SK-N-SH (cell line): ENCODE data around the gene DLEC1. TPM values are rescaled to one million over a fixed set of nuclear protein-coding genes. Genes with fewer than 3 reads are reported as not detected.

Experiments
- CTCF ChIA-PET: fragments of 300-600, 350-600 bp; formaldehyde crosslinking; extraction: SDS; loops from one replicate; lab custom pipeline; 2021; lab: Yijun Ruan, JAX
- POLR2A ChIA-PET: fragments of 350-600 bp; sonication (Branson Sonifier 250); formaldehyde crosslinking; extraction: SDS; loops from one replicate; lab custom pipeline; 2020; ENCODE audit warnings: antibody characterized with exemption, inconsistent platforms; lab: Yijun Ruan, JAX
- DNase-seq: peaks from one replicate; pipeline ENCODE4 v3.0.0; 2012
- H2AFZ ChIP-seq: fragments of 200-600 bp; sonication (generic); 2 replicates; pipeline ENCODE4 v1.8.1; 2016; ENCODE audit warnings: antibody characterized with exemption, mild to moderate bottlenecking, low read depth
- H3F3A ChIP-seq: fragments of 200-600 bp; sonication (generic); replicated peaks from 2 replicates; pipeline ENCODE3; 2016; ENCODE audit warnings: antibody characterized with exemption, mild to moderate bottlenecking; ENCODE audit not compliant: insufficient read depth
- H3K27ac ChIP-seq, 2 experiments: fragments of 200-500 bp in 1 of 2; fragments of 200-600 bp in 1 of 2; sonication (Bioruptor generic) in 1 of 2; sonication (generic), shearing (Covaris generic) in 1 of 2; 2 replicates each; pipeline versions ENCODE4 v1.5.1 to v1.6.1; 2014 to 2016; ENCODE audit warnings: low read depth in 2 of 2, inconsistent platforms in 1 of 2, low read length in 1 of 2, mild to moderate bottlenecking in 1 of 2, mixed read lengths in 1 of 2
- H3K27me3 ChIP-seq: fragments of 200-600 bp; sonication (generic), shearing (Covaris generic); 2 replicates; pipeline ENCODE4 v1.6.1; 2016; ENCODE audit warnings: mixed run types; ENCODE audit not compliant: insufficient read depth
- H3K36me3 ChIP-seq, 2 experiments: fragments of 200-500 bp in 1 of 2; fragments of 200-600 bp in 1 of 2; sonication (Bioruptor generic) in 1 of 2; sonication (generic) in 1 of 2; replicated peaks in 1 of 2; 2 replicates each; pipeline versions ENCODE3 to v1.5.1; 2014 to 2016; ENCODE audit warnings: low read length in 1 of 2, mild to moderate bottlenecking in 1 of 2; ENCODE audit not compliant: insufficient read depth in 2 of 2, control insufficient read depth in 1 of 2
- H3K4me1 ChIP-seq, 2 experiments: fragments of 200-500 bp in 1 of 2; fragments of 200-600 bp in 1 of 2; sonication (Bioruptor generic) in 1 of 2; sonication (generic), shearing (Covaris generic) in 1 of 2; 2 replicates each; pipeline versions ENCODE4 v1.5.1 to v1.6.1; 2014 to 2016; ENCODE audit warnings: low read depth in 1 of 2, low read length in 1 of 2, mixed run types in 1 of 2; ENCODE audit not compliant: insufficient read depth in 2 of 2, control insufficient read depth in 1 of 2
- H3K4me2 ChIP-seq: fragments of 200-600 bp; sonication (generic), shearing (Covaris generic); 2 replicates; pipeline ENCODE4 v1.6.1; 2017; ENCODE audit warnings: mixed run types
- H3K4me3 ChIP-seq, 2 experiments: fragments of 200-500 bp in 1 of 2; fragments of 200-600 bp in 1 of 2; sonication (Bioruptor generic) in 1 of 2; sonication (generic), shearing (Covaris generic) in 1 of 2; 2 replicates each; pipeline versions ENCODE4 v1.5.1 to v1.8.1; 2014 to 2016; ENCODE audit warnings: low read depth in 2 of 2, inconsistent platforms in 1 of 2, low read length in 1 of 2, mild to moderate bottlenecking in 1 of 2, mixed read lengths in 1 of 2, moderate library complexity in 1 of 2
- H3K79me2 ChIP-seq: fragments of 200-600 bp; sonication (generic); 2 replicates; pipeline ENCODE4 v1.8.1; 2017; ENCODE audit warnings: mild to moderate bottlenecking; ENCODE audit not compliant: insufficient read depth
- H3K9ac ChIP-seq: fragments of 200-600 bp; sonication (generic); 2 replicates; pipeline ENCODE4 v1.6.1; 2017; ENCODE audit warnings: mixed run types
- H3K9me2 ChIP-seq: fragments of 200-600 bp; sonication (generic); 2 replicates; pipeline ENCODE4 v1.6.1; 2017; ENCODE audit warnings: mixed run types
- H3K9me3 ChIP-seq: fragments of 200-600 bp; sonication (generic); 2 replicates; pipeline ENCODE4 v1.6.1; 2017; ENCODE audit warnings: mixed run types, mild to moderate bottlenecking, moderate library complexity
- H4K20me1 ChIP-seq: fragments of 200-600 bp; sonication (generic); 2 replicates; pipeline ENCODE4 v1.6.1; 2017; ENCODE audit warnings: mild to moderate bottlenecking, mixed run types; ENCODE audit not compliant: insufficient read depth
- CHD2 ChIP-seq: fragments of 150-350 bp; IDR thresholded peaks from 2 replicates; pipeline ENCODE4 v1.6.1; 2018; ENCODE audit warnings: low read length; ENCODE audit not compliant: partially characterized antibody
- EP300 ChIP-seq, 2 experiments: IDR thresholded peaks; 2 replicates each; pipeline versions ENCODE4 v1.4.0 to v1.6.1; 2012; ENCODE audit warnings: borderline replicate concordance in 1 of 2, low read depth in 1 of 2, low read length in 1 of 2
- IRF3 ChIP-seq: fragments of 150-350 bp; IDR thresholded peaks from 2 replicates; pipeline ENCODE4 v1.6.1; 2016; ENCODE audit warnings: mild to moderate bottlenecking, low read depth, low read length
- PBX3 ChIP-seq: IDR thresholded peaks from 2 replicates; pipeline ENCODE4; 2012
- REST ChIP-seq: IDR thresholded peaks from 2 replicates; pipeline ENCODE4 v1.6.1; 2012; ENCODE audit warnings: mild to moderate bottlenecking, low read depth, low read length, moderate library complexity
- WGBS: methylation state at CpG from one replicate; pipeline ENCODE4 v1.1.6; 2017; ENCODE audit warnings: low lambda C conversion rate; 5-methylcytosine and 5-hydroxymethylcytosine counted together
- polyA plus RNA-seq, 3 experiments: library from polyadenylated mRNA; depleted of rRNA; stranded (reverse); fragments of >200 nt; gene quantifications; 2 replicates each; pipeline ENCODE4 v1.2.3, GENCODE V29; 2012

DLEC1 gene
- polyA plus RNA-seq, 1 of the 3 experiments (the other 2 are of a cell fraction) = 0.02 TPM

- Histone ChIP-seq H2AFZ (no peak overlapping the region), H3K4me1 (no peaks in the 10 kb centered on the region), H3K4me2 (no peak overlapping the region), H3K27me3 (no peaks in the 10 kb centered on the region), H3K9ac (no peak overlapping the region), H3F3A (no peaks in the 10 kb centered on the region), H3K36me3 (peaks cover 33 to 73% of the 10 kb centered on the region in 2 experiments), H4K20me1 (no peaks in the 10 kb centered on the region), H3K27ac (no peak overlapping the region)
- DNase-seq = no peak
- WGBS = 93% methylated on average over 11 of the region's 11 CpGs
- TF ChIP-seq PBX3 = no peak
- no peak for TF ChIP-seq CHD2
- no peak for TF ChIP-seq REST
- no peak for TF ChIP-seq IRF3
- TF ChIP-seq, all 33 proteins: peak for 0
- no peak overlapping the region for H3K4me3 ChIP-seq
- H3K9me2 ChIP-seq = no peaks in the 10 kb centered on the region
- no peaks in the 10 kb centered on the region for H3K9me3 ChIP-seq
- CTCF ChIA-PET = interaction anchor here (1.5 kb wide), 1 partner anchor 7 kb away, joined by 3 read pairs; no protein-coding TSS in a partner anchor
- no peaks in the 10 kb centered on the region for H3K79me2 ChIP-seq
- POLR2A ChIA-PET = no interaction called here
Observed at GRCh38 chr3:38125305-38126120, 86.5 kb downstream of the DLEC1 start.

- Histone ChIP-seq H3K79me2 (no peaks in the 10 kb centered on the region), H3K4me3 (no peak overlapping the region), H3K9ac (no peak overlapping the region), H3K27me3 (no peaks in the 10 kb centered on the region), H3K27ac (no peak overlapping the region), H3K36me3 (peaks cover 34 to 80% of the 10 kb centered on the region in 2 experiments), H3K4me1 (no peaks in the 10 kb centered on the region), H3K9me3 (no peaks in the 10 kb centered on the region), H4K20me1 (no peaks in the 10 kb centered on the region), H3K9me2 (no peaks in the 10 kb centered on the region), H2AFZ (no peak overlapping the region), H3F3A (no peaks in the 10 kb centered on the region), H3K4me2 (no peak overlapping the region)
- ChIA-PET POLR2A (no interaction called here), CTCF (interaction anchor here (1.5 kb wide), 1 partner anchor 8 kb away, joined by 3 read pairs; no protein-coding TSS in a partner anchor)
- DNase-seq = no peak
- TF ChIP-seq REST (peak; percentile 74), EP300 (IDR thresholded peaks at IDR 0.05; ENCODE audit: borderline replicate concordance in 1 of 2, low read depth in 1 of 2, low read length in 1 of 2) (no peak), CHD2 (no peak)
- 100% methylated on average over 1 of the region's 6 CpGs for WGBS
Observed at GRCh38 chr3:38126121-38126892, 87.3 kb downstream of the DLEC1 start.
